Camera-type eye (tissue), 1 donor: Measurements from ENCODE around the gene C6orf136. TPM values are rescaled to one million over a fixed set of nuclear protein-coding genes. Genes with fewer than 3 reads are reported as not detected.

ENCODE experiments used
- total RNA-seq: library from RNA; depleted of rRNA; stranded (reverse); fragments of >200 nt; gene quantifications from one replicate; pipeline ENCODE4 v1.2.3, GENCODE V29; 2014

Gene C6orf136, protein sequence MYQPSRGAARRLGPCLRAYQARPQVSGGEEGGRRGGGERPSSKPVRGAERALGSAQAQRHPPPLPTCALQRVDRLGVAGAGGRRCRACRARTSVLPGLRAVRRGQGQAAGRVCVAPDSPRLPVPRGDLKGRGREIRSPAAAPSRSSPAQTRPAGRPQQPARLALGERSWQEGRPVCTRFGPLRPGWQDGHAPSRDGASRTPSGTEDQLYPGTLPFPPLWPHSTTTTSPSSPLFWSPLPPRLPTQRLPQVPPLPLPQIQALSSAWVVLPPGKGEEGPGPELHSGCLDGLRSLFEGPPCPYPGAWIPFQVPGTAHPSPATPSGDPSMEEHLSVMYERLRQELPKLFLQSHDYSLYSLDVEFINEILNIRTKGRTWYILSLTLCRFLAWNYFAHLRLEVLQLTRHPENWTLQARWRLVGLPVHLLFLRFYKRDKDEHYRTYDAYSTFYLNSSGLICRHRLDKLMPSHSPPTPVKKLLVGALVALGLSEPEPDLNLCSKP
- total RNA-seq, result 10.1 TPM

DNA sequence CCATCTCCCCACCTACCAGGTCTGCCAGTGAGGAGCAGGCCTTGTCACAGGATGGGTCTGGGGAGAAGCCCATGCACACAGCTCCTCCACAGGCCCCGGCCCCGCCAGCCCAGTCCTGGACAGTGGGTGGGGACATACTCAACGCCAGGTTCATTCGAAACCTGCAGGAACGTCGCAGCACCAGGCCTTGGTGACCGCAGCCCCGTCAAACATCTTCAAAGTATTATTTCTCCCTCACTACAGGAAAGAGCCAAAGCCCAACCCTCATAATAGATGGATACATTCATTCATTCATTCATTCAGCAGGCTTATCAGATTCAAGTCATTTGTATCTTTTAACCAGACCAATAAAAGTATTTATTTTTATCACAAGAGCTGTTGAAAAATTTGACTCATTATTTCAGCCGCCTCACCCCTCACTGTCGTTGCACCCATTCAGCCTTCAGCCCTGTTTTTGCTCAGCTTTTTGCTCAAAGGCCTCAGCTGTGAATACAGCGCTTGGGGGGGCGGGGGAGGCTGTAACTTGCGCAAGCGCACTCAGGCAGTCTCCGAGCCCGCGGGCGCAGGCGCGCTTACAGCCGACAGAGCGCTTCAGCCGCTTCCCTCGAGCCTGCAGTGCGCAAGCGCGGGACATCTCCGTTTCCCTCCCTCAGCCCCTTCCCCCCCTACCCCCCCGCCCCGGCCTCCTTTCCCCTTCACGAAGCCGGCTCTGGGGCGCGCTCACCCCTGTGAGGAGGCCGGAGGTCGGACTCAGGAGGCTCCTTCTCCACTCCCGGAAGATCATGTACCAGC lies at the start of gene C6orf136:
TSS of gene C6orf136 (plus strand) at position 684 of the 792 bp plus-strand sequence. CDS start at position 783, 99 bp downstream.

DNA sequence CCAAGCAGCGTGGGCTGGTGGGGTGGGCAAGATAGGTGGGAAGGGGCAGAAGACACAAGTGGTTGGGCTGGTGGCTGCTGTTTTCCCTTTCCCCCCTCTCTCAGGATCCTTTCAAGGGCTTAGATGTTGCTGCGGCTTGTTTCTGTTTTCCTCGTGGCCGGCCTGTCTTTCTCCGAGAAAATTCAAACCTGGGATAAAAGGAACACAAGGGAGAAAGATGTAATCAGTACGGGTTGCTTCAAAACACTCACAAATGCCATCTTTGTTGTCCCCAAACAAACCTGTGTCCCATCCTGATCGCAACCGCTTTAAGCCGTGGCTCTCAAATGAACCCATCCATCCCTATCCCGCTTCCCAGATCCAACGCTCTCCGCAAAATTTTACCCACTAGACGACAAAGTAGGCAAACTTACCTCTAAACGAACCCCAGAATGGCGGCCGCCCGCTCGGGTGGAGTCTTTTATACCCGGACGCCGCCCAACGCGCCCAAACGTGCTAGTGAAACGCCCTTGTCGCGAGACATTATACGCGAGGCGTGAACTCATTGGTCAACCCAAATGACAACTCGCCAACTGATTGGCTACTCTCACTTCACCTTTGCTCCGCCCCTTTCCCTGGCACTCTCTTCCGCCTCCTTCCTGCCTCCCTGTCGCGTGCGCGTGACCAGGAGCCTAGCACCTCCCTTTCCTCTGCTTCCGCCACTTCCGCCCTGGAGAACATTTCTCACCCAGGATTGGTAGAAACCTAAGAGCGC lies 29.9 kb upstream of the C6orf136 start, which contains the start of gene PPP1R10:
TSS of gene PPP1R10 (minus strand) at position 433 of the 754 bp plus-strand sequence. CDS start 7,299 bp downstream, outside the sequence.

GRCh38 chr6:30617565-30618269 lies 29.2 kb upstream of the C6orf136 start, which contains the start of gene MRPS18B:
Gene MRPS18B, plus strand, starts transcription at chr6:30617840. Its CDS starts 26 bp downstream, at chr6:30617866.

GRCh38 chr6:30626484-30627366 lies 20.2 kb upstream of the C6orf136 start, which contains the start of gene ATAT1:
Gene ATAT1, plus strand, starts transcription at chr6:30626874.

DNA sequence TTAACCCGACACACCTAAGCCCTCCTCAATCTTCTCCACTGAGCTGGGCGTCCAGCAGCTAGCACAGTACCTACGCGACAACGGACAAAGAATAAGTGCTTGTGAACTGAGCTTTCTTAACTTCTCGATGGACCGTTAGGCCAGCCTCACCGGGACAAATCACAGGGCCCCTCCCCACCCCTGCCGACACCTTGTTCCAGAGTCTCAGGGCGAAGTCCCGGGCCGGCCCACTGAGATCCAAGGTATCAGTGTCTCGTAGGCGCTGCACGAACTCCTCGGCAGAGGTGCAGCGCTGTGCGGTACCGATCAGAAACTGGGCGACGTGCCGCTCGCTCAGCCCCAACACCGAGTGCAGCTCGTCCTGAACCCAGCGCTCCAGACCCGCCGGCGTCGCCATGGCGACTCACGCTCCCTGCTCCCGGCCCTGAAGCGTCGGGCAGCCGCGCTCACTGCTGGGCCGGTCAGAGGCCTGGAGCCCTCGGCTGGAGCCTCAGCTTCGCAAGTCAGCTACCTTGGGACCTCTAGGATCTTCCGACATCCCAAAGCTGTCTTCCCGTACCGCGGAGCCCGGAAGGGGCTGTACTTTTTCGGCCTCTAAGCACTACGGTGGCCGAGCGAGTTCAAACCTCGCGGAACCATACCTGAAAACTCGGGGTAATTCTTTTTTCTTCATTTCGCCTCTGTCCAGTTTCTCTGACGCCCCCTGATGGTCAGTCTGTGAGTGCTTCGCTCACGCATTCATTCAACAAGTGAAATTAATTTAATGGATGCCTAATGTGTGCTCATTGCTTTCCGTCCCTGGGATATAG lies 25.7 kb downstream of the C6orf136 start, which contains the start of gene DHX16:
TSS of gene DHX16 (minus strand) at position 562 of the 809 bp plus-strand sequence. CDS start at position 397, 165 bp downstream.

GRCh38 chr6:30686009-30686907 lies 39.3 kb downstream of the C6orf136 start, which contains the start of gene PPP1R18:
Gene PPP1R18, minus strand, starts transcription at chr6:30686645. Its CDS starts 627 bp downstream, at chr6:30686018.

DNA sequence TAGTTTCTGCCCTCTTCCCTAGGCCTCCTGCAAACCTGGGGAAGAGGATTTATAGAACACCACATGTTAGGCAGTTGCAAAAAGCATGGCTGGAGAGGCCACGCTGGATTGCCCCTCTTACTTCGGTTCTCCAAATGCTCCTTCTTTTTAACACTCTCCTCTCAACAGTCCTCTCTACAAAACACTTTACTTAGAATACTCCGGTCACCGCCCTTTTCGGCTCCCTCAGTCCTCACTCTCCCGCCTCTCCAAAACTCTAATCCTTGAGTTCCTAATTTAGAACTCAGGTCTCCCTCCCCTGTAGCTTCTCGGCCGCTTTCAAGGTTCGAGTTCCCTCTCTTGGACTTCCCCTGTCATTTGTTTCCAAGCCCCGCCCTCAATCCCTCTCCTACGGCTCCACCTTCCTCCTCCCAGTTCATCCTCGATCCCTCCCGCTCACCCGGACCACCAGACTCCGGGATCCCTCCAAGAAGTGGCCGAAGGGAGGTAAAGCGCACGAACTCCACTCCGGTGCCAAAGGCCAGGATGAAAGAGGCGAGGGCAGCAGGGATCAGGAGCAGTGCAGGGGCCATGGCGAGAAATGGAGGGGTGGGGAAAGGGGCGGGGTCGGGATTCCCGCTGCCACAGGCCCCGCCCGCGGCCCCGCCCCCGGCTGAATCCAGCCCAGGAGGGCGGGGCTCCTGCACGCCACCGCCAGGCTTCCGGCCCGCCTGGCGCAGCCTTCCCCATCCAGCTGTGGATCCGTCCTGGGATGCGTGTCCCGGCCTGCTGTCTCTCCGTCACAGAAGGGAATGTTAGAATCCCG lies 43.7 kb downstream of the C6orf136 start, which contains the start of gene NRM:
TSS of gene NRM (minus strand) at position 582 of the 805 bp plus-strand sequence. CDS start at position 572, 10 bp downstream.

Other genes with a start within 250 kb of the C6orf136 start
- gene HLA-E, start 157.6 kb upstream of the C6orf136 start, total RNA-seq, result 137 TPM
- gene GNL1, start 90.6 kb upstream of the C6orf136 start, total RNA-seq, result 37.2 TPM
- 16.3 TPM for gene PRR3, start 89.8 kb upstream of the C6orf136 start, total RNA-seq
- 35.6 TPM for gene ABCF1, start 75.7 kb upstream of the C6orf136 start, total RNA-seq
- 39.9 TPM for gene PPP1R10, start 29.9 kb upstream of the C6orf136 start, total RNA-seq
- 40.3 TPM for gene MRPS18B, start 29.3 kb upstream of the C6orf136 start, total RNA-seq
- gene ATAT1, start 20.3 kb upstream of the C6orf136 start, total RNA-seq, result 25.5 TPM
- 29.3 TPM for gene DHX16, start 25.9 kb downstream of the C6orf136 start, total RNA-seq
- gene PPP1R18, start 39.5 kb downstream of the C6orf136 start, total RNA-seq, result 20.6 TPM
- gene NRM, start 43.9 kb downstream of the C6orf136 start, total RNA-seq, result 4.3 TPM
- 26.2 TPM for gene MDC1, start 70.1 kb downstream of the C6orf136 start, total RNA-seq
- gene TUBB, start 73.2 kb downstream of the C6orf136 start, total RNA-seq, result 432 TPM
- gene FLOT1, start 95.6 kb downstream of the C6orf136 start, total RNA-seq, result 68.1 TPM
- gene IER3, start 97.4 kb downstream of the C6orf136 start, total RNA-seq, result 7.5 TPM
- 148 TPM for gene DDR1, start 237.4 kb downstream of the C6orf136 start, total RNA-seq